SK-N-SH treated with all-trans-retinoic acid at 6 μM for 48 hours (cell line): ENCODE measurements around the gene HDAC8.
A peak's percentile ranks its signal among the peaks of the same experiment; 100 is the strongest.

Experiments used
- ATAC-seq: fragments of 200-7000 bp; cut with Tn5 transposase; 3 replicates; pipeline ENCODE4 v1.9.1; 2020; ENCODE audit warnings: mild to moderate bottlenecking, moderate library complexity
- ARNTL ChIP-seq: fragments of 450-650 bp; formaldehyde crosslinking; IDR thresholded peaks from 2 replicates; pipeline ENCODE4 v1.5.0; 2020; ENCODE audit warnings: low read depth, mild to moderate bottlenecking, moderate library complexity, borderline replicate concordance
- BACH2 ChIP-seq: fragments of 250-450 bp; sonication (Bioruptor Pico); IDR thresholded peaks from 2 replicates; pipeline ENCODE4 v1.9.0; 2021; ENCODE audit warnings: mild to moderate bottlenecking, borderline replicate concordance
- CREB5 ChIP-seq: fragments of 250-450 bp; sonication (Bioruptor Pico); IDR thresholded peaks from 2 replicates; pipeline ENCODE4 v1.5.1; 2020; ENCODE audit warnings: low read depth, mild to moderate bottlenecking, moderate library complexity
- CSDC2 ChIP-seq: fragments of 250-450 bp; sonication (Bioruptor Pico); IDR thresholded peaks from 2 replicates; pipeline ENCODE4 v1.5.0; 2020; ENCODE audit warnings: mild to moderate bottlenecking, moderate library complexity
- CSRNP3 ChIP-seq: fragments of 250-450 bp; sonication (Bioruptor Pico); IDR thresholded peaks from 2 replicates; pipeline ENCODE4 v1.5.1; 2021; ENCODE audit warnings: mild to moderate bottlenecking, moderate library complexity
- ESRRG ChIP-seq: fragments of 250-450 bp; sonication (Bioruptor Pico); IDR thresholded peaks from 2 replicates; pipeline ENCODE4 v1.6.1; 2021; ENCODE audit warnings: mild to moderate bottlenecking
- GLIS3 ChIP-seq: fragments of 250-450 bp; sonication (Bioruptor Pico); IDR thresholded peaks from 2 replicates; pipeline ENCODE4 v1.5.0; 2020; ENCODE audit warnings: mild to moderate bottlenecking, moderate library complexity
- OSR1 ChIP-seq: fragments of 250-450 bp; sonication (Bioruptor Pico); IDR thresholded peaks from 2 replicates; pipeline ENCODE4 v1.8.0; 2022; ENCODE audit warnings: moderate library complexity, mild to moderate bottlenecking, inconsistent platforms
- PATZ1 ChIP-seq: fragments of 250-450 bp; sonication (Bioruptor Pico); IDR thresholded peaks from 2 replicates; pipeline ENCODE4 v1.8.0; 2020; ENCODE audit warnings: mild to moderate bottlenecking, moderate library complexity, borderline replicate concordance
- POU6F1 ChIP-seq: fragments of 250-450 bp; sonication (Bioruptor Pico); IDR thresholded peaks from 2 replicates; pipeline ENCODE4 v1.8.0; 2021; ENCODE audit warnings: low read depth, mild to moderate bottlenecking, moderate library complexity, borderline replicate concordance
- PPARA ChIP-seq: fragments of 250-450 bp; sonication (Bioruptor Pico); IDR thresholded peaks from 2 replicates; pipeline ENCODE4 v1.5.0; 2020; ENCODE audit warnings: mild to moderate bottlenecking, borderline replicate concordance
- TCF4 ChIP-seq: fragments of 250-450 bp; sonication (Bioruptor Pico); IDR thresholded peaks from 2 replicates; pipeline ENCODE4 v1.8.0; 2021; ENCODE audit warnings: mild to moderate bottlenecking, moderate library complexity, borderline replicate concordance
- TOX ChIP-seq: fragments of 250-450 bp; sonication (Bioruptor Pico); IDR thresholded peaks from 2 replicates; pipeline ENCODE4 v1.8.0; 2021; ENCODE audit warnings: mild to moderate bottlenecking, moderate library complexity, borderline replicate concordance
- TSHZ2 ChIP-seq: fragments of 250-450 bp; sonication (Bioruptor Pico); IDR thresholded peaks from 2 replicates; pipeline ENCODE4 v1.5.0; 2020; ENCODE audit warnings: mild to moderate bottlenecking, moderate library complexity
- ZC3H10 ChIP-seq: fragments of 250-450 bp; sonication (Bioruptor Pico); IDR thresholded peaks from 2 replicates; pipeline ENCODE4 v1.5.1; 2021; ENCODE audit warnings: mild to moderate bottlenecking, moderate library complexity
- ZFP3 ChIP-seq: fragments of 250-450 bp; sonication (Bioruptor Pico); IDR thresholded peaks from 2 replicates; pipeline ENCODE4 v1.5.0; 2020; ENCODE audit warnings: mild to moderate bottlenecking, moderate library complexity
- ZNF565 ChIP-seq: fragments of 450-650 bp; formaldehyde crosslinking; conservative IDR thresholded peaks from 2 replicates; pipeline ENCODE4 v1.5.0; 2020; ENCODE audit warnings: low read depth, mild to moderate bottlenecking, moderate library complexity
- ZNF70 ChIP-seq: fragments of 450-650 bp; formaldehyde crosslinking; IDR thresholded peaks from 2 replicates; pipeline ENCODE4 v1.5.0; 2020; ENCODE audit warnings: mild to moderate bottlenecking, moderate library complexity
- ZNF8 ChIP-seq: fragments of 450-650 bp; formaldehyde crosslinking; IDR thresholded peaks from 2 replicates; pipeline ENCODE4 v1.5.0; 2020; ENCODE audit warnings: mild to moderate bottlenecking, moderate library complexity

The HDAC8 gene

GRCh38 chrX:72477376-72477775 is 95.3 kb downstream of the HDAC8 start:
- no peak; the same call in 1 of the 3 replicates for ATAC-seq
- no peak for TF ChIP-seq TCF4 (CRISPR knock-in tag)
- no peak for TF ChIP-seq PPARA (CRISPR knock-in tag)
- TF ChIP-seq ZC3H10 (CRISPR knock-in tag): no peak
- TF ChIP-seq ZNF70 (CRISPR knock-in tag): no peak
- TF ChIP-seq TSHZ2: 0 out of 2 replicates have a peak, but pooled peaks have one; percentile 49
- TF ChIP-seq GLIS3: no peak

GRCh38 chrX:72475952-72476668 is 96.5 kb downstream of the HDAC8 start:
- TF ChIP-seq ESRRG (CRISPR knock-in tag): no peak
- TF ChIP-seq POU6F1 (CRISPR knock-in tag): no peak
- no peak for TF ChIP-seq ZNF70 (CRISPR knock-in tag)
- ATAC-seq: no peak

- TF ChIP-seq ZFP3: no peak
- TF ChIP-seq ZNF8 (CRISPR knock-in tag): no peak
- TF ChIP-seq TCF4 (CRISPR knock-in tag): no peak
- TF ChIP-seq PATZ1 (CRISPR knock-in tag): no peak
- no peak for TF ChIP-seq ZC3H10 (CRISPR knock-in tag)
- TF ChIP-seq CSDC2 (CRISPR knock-in tag): no peak
- TF ChIP-seq TOX (CRISPR knock-in tag): no peak
- TF ChIP-seq BACH2 (CRISPR knock-in tag): no peak
- TF ChIP-seq TSHZ2: no peak
- no peak for TF ChIP-seq OSR1 (CRISPR knock-in tag)
- no peak for TF ChIP-seq PPARA (CRISPR knock-in tag)
- TF ChIP-seq GLIS3: no peak
- no peak for TF ChIP-seq ARNTL (CRISPR knock-in tag)
- ATAC-seq: no peak
Observed at GRCh38 chrX:72475338-72475737, 97.3 kb downstream of the HDAC8 start.

GRCh38 chrX:72470532-72471223 is 102.0 kb downstream of the HDAC8 start:
- no peak for ATAC-seq
- TF ChIP-seq TSHZ2: no peak
- no peak for TF ChIP-seq BACH2 (CRISPR knock-in tag)
- no peak for TF ChIP-seq CSRNP3 (CRISPR knock-in tag)
- TF ChIP-seq CREB5 (CRISPR knock-in tag): no peak
- TF ChIP-seq ZNF565: no peak
